ENCODE data around the gene CAMK1D.
"Not testable (repeated sequence)": the region's sequence is repeated elsewhere in the genome, so short reads cannot be mapped to it uniquely, and the experiment has no call there.

CAMK1D gene

DNA sequence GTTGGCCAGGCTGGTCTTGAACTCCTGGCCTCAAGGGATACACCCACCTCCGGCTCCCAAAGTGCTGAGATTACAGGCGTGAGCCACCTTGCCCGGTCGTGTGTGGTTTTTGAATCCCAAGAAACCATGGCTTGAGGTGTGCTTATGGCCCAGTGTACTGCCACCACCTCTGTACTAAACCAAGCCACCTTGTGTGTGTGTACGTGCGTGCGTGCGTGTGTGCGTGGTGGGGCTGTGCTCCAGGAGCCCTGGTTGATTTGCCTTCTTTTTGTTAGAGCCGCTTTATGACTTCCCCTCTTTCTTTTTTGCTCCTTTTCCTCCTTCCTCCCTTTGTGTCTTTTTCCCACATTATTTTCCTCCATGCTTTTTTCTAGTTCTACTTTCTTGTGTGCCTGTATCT is 121.4 kb downstream of the CAMK1D start:
- no peak for DNase-seq

DNA sequence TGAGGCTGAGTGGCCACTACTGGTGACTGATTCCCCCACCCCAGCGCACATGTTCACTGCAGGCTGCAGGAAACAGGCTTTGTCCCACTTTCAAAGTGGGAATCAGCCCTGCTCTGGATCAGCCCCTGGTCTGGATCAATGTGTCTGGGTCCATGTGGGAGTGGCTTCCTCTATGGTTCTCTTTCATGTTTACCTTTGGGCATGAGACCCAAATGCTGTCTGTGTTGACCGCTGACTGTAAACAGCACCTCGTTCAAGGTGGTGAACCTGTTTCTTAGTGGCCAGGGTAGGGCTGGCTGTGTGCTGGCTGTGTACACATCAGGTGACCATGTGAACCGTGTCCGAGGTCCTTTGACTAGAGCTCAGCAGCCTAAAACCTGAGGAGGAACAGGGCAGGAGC is 121.8 kb downstream of the CAMK1D start:
- DNase-seq, result no peak

DNA sequence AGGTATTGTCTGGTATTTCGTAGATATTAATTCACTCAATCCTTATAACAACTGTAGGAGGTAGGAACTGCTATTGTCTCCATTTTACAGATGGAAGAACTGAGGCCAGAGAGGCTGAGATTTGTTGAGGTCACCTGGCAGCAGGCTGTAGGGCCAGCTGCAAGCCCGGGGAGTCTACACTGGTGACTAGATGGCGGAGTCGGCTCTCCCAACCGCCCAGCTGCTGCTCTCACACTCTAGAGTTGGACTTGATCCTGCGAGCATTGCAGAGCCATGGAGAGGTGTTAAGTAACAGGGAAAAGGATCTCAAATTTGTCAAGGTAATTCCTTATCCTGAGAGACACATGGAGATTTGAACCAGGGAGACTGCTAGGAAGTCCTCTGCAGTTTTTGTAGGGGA is 124.1 kb downstream of the CAMK1D start:
- DNase-seq, result no peak

DNA sequence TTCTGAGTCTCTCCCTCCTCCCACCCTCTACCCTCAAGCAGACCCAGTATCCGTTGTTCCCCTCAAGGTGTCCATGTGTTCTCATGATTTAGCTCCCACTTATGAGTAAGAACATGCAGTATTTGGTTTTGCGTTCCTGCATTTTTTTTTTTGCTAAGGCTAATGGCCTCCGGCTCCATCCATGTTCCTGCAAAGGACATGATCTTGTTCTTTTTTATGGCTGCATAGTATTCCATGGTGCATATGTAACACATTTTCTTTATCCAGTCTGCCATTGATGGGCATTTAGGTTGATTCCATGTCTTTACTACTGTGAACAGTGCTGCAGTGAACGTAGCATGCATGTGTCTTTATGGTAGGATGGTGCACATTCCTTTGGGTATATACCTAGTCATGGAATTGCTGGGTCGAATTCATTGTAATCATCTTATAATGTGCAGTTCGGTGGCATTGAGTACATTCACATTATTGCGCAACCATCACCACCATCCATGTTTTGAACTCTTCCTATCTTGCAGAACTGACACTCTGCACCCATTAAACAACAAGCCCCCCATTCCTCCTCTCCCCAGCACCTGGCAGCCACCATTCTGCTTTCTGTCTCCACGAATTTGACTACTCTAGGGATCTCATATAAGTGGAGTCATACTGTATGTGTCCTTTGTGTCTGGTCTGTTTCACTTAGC is 125.5 kb downstream of the CAMK1D start:
- DNase-seq, result no peak

DNA sequence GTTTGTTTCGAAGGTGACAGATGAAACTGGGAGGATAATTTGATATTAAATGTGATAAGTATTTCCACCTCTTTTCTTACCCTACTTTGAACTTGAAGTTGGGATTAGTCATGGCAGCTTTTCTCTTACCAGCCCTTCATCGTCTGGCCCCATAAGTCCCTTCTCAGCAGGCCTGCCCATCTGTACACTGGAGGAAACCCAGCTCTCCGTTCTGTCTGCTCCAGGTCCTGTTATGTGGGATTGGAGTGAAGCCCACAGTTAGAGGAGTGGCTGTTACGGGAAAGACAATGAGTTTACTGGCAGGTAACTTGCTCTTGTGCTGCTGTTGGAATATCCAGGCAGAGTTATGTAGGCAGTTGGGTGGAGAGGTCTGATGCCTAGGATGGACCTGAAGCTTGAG is 127.3 kb downstream of the CAMK1D start:
- DNase-seq, result no peak

DNA sequence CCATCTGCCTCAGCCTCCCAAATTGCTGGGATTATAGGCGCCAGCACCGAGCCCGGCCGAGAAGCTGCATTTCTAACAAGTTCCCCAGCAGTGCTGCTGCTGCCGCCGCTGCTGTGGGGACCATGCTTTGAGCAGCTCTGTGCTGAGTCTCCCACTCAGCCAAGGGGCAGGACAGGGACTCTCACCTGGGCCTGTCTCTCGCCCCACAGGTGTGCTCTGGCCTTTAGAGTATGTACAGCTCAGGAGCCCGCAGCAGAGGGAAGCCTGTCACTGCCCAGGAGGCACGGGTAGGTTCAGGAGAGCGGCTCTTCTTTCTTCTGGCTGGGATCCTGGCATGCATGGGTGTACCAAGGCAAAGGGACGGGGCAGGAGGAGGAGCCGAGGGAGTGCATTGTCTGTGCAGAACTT is 130.1 kb downstream of the CAMK1D start:
- no peak for DNase-seq

DNA sequence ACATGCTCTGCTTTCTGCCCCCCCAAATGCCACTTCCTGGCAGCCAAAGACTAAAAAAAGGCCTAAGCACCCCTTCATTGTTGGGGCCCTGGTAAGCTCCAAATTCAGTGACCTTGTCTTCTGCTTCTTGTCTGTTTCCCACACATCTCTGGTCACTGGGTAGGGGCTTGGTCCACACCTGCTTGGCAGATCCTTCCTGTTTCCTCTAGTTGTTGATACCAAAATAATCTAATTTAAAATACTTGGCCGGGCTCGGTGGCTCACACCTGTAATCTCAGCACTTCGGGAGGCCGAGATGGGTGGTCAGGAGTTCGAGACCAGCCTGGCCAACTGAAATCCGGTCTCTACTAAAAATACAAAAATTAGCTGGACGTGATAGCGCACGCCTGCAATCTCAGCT is 130.6 kb downstream of the CAMK1D start:
- no peak for DNase-seq

DNA sequence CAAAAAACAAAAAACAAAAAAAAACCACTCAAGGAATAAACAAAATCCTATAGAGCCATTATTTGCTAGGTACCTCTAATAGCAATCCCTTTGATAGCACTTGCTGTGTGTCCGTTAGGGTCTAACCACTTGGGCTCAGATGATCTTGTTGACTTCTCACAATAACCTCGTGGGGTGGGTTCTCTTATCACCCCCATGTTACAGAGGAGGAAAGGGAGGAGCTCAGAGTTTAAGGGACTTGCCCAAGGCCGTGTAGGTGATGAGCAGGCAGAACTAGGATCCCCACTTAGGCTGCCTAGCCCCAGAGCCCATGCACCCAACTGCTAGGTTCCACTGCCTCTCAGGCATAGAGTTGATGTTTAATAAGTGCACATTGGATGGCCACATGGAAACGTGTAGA is 131.1 kb downstream of the CAMK1D start:
- DNase-seq, result no peak

DNA sequence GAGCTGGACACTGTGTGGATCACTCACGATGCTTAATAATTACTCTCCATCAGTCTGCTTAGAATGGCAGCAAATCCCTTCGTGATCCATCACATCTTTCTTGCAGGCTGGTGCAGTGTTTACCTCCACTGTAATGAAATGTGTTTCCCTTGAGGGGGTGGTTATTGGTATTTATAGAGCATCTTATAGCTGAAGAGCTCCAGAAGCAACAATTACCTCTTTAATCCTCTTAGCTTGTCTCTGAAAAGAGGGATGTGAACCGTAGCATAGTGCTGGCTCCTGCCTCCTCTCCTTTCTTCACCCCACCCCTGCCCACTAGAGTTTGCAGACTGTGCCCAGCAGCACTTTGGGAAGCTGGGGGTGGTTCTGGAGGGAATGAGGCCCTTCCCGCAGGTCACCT is 132.6 kb downstream of the CAMK1D start:
- DNase-seq, result no peak

DNA sequence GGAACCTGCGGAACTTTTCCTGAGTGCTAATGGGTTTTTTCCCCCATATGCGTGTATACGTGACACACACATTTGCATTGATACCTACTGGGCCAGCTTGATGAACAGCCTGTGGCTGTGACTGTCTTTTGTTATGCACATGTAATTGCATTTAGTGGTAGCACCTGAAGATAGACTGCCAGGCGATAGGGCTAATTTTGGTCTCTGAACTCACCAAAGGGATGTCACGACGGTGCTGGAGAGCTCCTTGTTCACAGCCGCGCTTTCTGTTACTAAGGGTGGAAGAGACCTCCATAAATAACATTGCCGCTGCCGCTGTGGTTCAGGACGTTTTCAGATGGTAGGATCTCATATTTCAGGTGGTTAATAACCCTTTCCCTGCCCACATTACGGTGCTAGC is 133.2 kb downstream of the CAMK1D start:
- no peak for DNase-seq

DNA sequence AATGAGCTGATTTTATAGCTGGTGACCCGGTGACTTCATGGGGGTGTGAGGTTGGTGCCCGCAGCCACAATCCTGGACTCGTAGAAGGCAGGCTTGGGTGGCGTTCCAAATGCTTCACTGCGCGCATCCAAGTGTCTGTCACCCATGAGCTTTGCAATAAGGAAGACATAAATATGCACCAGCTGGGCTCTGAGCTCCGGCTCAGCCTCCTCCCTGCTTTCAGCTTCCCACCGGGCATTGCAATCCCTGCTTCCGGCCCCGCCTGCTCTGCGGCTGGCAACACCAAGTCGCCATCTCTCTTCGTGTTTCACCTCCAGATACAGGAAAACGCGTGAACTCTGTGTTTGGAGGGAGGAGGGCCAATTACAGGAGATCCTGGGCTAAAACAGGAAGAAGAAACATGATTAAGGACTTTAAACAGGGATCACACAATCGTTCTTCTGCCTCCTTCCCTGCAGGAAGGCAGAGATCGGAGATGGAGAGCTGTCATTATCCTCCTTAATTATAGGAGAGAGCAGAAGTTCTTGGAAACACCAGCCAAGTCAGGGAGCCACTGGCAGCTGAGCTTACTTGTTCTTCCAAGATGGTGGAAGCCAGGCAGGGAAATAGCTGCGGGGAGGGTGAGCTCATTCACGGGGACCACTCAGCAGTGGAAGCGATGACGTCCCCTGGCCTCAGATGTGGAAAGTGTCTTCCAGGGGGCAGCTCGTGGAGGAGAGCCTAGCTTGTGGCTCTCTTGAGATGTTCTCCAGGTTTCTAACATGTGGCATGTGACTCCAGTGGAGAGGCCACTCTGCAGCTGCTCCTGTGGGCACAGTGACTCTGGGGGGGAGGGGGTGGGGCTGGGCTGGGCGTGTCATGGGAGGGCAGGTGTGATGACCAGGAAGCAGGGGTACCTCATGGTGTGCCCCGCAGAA is 134.9 kb downstream of the CAMK1D start:
- DNase-seq, result no peak

DNA sequence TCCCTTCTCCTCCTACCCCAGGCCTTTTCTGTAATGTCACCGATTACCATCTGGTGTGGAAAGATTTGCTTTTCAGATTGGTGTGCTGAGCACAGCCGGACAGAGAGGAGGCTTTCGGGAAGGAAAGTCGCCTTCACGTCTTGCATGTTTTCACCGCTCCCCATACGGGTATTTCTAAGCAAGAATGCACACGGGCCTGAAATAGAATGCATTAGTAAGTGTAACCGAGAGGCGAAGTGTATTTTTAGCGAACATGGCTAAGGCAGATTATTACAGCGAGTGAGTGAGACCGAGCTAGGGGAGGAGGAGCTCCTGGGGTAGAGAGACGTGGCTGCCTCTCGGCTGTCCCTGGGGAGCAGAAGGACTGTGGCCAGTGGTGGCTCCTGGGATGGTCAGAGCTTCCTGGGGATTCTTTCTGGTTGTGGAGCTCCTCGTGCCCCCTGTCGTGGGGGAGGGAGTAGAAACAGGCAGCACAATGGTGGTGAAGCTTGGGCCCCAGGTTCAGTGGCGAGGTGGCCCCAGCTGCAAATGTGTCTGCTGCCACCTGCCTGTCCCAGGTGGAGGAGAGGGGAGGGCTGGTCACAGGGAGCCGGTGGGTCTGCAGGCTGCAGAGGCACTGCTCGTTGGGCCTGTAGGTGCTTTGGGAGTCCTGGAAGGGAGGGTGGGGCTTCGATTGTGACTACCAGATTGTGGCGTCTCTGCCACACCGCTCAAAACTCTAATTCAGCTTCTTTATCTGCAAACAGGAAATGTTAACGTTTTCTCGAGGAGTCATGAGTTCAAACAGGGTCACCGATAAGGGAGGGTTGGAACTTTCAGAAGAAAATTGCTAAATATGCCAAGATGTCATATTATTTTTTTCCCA is 135.8 kb downstream of the CAMK1D start:
- peak; percentile 4 for DNase-seq

DNA sequence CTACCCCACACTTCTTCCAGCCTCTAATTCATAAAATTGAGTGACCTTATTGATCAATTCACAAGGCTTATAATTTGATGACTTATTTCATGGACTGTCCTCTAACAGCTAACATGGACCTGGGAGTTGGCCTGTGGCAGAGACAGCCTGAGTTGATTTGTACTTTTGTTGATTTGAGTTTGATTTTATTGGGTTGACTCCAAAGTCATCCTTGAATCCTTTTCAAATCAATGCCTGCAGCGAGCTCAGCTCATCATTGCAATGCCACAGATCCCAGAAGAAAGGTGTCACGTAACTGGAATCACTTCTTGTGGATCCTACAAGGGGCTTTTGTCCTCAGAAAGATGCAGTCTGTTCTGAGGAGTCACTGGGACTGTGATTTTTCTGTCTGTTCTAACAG is 138.0 kb downstream of the CAMK1D start:
- DNase-seq, result no peak

DNA sequence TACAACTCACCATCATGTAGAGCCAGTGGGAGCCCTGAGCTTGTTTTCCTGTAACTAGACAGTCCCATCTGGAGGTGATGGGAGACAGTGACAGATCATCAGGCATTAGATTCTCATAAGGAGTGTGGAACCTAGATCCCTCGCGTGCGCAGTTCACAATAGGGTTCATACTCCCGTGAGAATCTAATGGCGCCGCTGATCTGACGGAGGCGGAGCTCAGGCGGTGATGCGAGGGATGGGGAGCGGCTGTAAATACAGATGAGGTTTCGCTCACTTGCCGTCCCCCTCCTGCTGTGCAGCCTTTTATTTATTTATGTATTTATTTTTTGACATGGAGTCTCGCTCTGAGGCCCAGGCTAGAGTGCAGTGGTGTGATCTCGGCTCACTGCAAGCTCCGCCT is 139.3 kb downstream of the CAMK1D start:
- DNase-seq, result no peak

DNA sequence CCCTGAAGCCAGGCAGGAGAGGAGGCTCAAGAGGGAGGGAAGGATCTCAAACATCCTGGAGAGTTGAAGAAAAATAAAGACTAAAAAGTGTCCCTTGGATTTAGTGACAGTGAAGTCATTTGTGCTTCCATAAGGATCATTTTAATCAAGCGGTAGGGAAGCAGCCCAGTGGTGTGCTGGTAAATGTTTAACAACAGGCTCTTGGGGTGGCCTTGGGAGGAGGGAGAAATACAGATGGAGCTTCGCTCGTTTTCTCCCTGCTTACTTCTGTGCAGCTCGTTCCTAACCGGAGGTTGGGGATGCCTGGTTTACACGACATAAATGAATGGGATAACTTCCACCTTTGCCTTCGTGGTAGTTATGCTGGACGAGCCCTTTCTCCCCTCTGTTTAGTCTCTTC is 140.0 kb downstream of the CAMK1D start:
- DNase-seq, result no peak

DNA sequence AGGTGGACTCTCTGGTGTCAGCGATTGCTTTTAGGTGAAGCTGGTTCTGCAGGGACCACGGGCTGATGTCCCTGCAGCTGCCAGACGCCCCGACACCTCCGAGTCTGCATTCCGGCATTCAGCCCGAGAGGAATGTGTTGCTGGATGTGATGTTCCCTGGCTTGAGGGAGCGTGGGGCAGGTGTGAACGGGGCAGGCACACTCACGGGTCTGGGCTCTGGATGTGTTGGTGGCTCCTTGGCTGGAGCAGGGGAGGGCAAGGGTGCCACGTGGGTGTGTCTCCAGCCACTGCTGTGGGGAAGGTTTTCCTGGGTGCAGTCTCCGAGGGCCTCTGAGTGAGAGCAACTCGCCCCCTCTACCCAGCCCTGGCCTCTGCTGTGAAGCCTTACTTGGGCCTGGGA is 140.5 kb downstream of the CAMK1D start:
- DNase-seq, result no peak

DNA sequence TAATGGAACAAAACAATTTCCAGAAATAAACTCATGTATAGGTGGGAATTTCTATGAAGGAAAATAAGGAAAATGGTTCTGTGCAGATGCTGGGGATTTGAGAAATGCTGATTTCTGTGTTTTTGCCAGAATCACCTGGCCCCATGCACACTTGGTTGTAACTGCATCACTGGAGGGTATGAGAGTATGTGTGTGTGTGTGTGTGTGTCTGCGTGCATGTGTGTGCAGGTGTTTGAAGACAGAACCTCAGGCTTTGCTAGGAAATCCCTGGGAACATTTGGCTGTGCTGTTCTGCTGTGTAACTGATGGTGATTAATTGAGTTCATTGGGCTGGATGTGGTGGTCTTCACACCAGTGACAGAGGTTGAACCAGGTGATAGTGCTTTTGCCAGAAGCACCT is 141.6 kb downstream of the CAMK1D start:
- DNase-seq, result no peak

DNA sequence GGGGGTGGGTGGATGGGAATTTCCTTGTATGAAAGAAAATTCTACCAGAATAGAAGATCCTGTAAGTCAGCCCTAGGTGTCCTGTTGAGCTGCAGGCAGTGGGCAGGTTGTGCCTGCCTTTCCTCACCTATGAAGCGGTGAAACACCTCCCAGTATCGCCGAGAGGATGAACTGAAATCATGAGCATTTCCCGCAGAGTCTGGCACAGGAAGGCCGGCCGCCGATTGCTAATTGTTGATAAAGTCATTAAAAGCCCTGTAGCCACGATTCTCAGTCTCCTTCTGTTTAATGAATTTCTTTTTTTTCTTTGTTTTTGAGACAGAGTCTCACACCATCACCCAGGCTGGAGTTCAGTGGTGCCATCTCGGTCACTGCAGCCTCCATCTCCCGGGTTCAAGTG is 142.1 kb downstream of the CAMK1D start:
- no peak for DNase-seq

DNA sequence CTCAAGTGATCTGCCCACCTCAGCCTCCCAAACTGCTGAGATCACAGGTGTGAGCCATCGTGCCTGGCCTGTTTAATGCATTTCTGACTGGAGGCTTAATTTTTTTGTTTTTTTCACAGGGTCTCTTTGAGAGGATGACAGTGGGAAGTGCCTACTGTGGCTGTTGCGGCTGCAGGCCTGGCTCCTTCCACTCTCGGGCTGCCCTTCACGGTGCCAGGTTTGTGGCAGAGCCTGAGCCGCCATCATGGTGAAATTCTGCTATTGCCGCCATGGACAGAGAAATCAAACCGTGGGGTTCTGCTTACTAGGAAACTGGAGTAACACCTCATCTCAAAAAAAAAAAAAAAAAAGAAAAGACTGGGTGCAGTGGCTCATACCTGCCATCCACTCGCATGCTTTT is 142.7 kb downstream of the CAMK1D start:
- no peak for DNase-seq

DNA sequence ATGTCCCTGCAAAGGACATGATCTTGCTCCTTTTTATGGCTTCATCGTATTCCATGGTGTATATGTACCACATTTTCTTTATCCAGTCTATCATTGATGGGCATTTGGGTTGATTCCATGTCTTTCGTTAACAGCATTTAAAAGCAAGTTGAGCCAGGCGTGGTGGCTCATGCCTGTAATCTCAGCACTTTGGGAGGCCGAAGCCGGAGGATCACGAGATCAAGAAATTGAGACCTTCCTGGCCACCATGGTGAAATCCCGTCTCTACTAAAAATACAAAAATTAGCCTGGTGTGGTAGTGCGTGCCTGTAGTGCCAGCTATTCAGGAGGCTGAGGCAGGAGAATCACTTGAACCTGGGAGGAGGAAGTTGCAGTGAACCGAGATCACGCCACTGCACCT is 147.7 kb downstream of the CAMK1D start:
- not testable (repeated sequence) for DNase-seq

DNA sequence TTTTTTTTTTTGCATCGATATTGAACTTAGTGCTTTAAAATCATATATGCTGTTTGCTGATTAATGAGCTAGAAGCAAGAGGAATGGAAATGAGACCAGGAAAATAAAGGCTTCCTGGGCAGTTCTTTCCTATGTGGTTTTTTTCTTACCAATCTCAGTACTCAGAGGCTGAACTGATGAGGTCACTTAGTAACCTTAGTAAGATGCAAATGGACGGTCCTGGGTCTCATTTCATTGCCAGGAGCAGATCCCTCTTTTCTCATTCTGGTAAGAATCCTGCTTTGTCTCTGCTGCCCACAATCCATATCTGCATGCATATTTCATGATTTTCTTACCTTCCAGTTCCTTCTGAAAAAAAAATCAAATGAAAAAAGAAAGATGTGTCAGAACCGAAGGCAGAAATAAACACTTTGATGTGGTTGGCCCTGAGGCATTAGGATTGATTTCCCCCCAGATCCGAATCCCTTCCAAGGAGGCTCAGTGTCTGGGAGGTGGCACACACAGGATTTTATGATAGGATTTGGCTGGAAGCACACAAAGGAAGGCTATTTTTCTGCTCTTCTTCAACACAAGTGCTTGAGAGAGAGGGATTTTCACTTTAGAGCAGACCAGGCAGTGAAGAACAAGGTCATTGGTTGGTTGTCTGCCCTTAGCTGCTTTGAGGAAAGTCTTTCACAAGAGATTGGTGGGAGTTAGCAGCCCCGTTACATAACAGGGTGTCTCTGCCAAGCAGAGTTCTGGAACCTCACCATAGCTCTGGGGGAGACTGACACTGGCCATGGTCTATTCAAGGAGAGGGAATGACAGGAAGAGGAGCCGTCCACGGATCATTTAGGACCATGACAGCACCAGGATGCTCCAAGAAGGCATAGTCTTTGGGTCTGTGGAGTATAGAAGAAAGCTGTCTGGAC is 150.0 kb downstream of the CAMK1D start:
- DNase-seq, result no peak

Data from T-helper 9 cell (primary cell).